Prostate gland (tissue), 2 donors: Measurements from ENCODE around the gene CCDC169. TPM values are rescaled to one million over a fixed set of nuclear protein-coding genes. Genes with fewer than 3 reads are reported as not detected.

ENCODE experiments used
- DNase-seq: peaks from one replicate; pipeline ENCODE4 v3.0.0-alpha.2; 2019; ENCODE audit warnings: low spot score
- H3K27ac ChIP-seq, 2 donors: fragments of 200-600 bp; sonication (generic); 2 replicates each; pipeline ENCODE4 v1.5.1; 2017 to 2019
- H3K27me3 ChIP-seq: fragments of 200-600 bp; sonication (generic); replicated peaks from 2 replicates; pipeline ENCODE4 v1.5.1; 2019; ENCODE audit not compliant: insufficient read depth
- H3K36me3 ChIP-seq, 2 donors: fragments of 200-600 bp; sonication (generic); 1 replicate in 1 of 2; 2 replicates in 1 of 2; pipeline versions ENCODE4 v1.5.1 to v1.8.1; 2017 to 2019
- H3K4me1 ChIP-seq: fragments of 200-600 bp; sonication (generic); replicated peaks from 2 replicates; pipeline ENCODE4 v1.5.1; 2019
- H3K4me3 ChIP-seq, 2 donors: fragments of 200-600 bp; sonication (generic); 2 replicates each; pipeline ENCODE4 v1.5.1; 2017 to 2019
- H3K9me3 ChIP-seq: fragments of 200-600 bp; sonication (generic); 2 replicates; pipeline ENCODE4 v1.5.1; 2017
- CTCF ChIP-seq, 4 experiments: fragments of 200-600 bp in 2 of 4; fragments of 450-650 bp in 2 of 4; sonication (generic) in 2 of 4; IDR thresholded peaks; 1 replicate in 3 of 4; 2 replicates in 1 of 4; pipeline ENCODE4 v1.5.1; 2016 to 2019; ENCODE audit warnings: antibody characterized with exemption in 4 of 4, mild to moderate bottlenecking in 2 of 4, moderate library complexity in 2 of 4
- POLR2A ChIP-seq: fragments of 450-650 bp; IDR thresholded peaks from one replicate; pipeline ENCODE4 v1.6.1; 2016; ENCODE audit warnings: antibody characterized with exemption, mild to moderate bottlenecking
- POLR2AphosphoS5 ChIP-seq: sonication (generic); formaldehyde crosslinking; IDR thresholded peaks from one replicate; pipeline ENCODE4 v1.6.1; 2017; ENCODE audit warnings: antibody characterized with exemption
- WGBS: methylation state at CpG from one replicate; pipeline ENCODE4 v1.1.5; 2018; 5-methylcytosine and 5-hydroxymethylcytosine counted together
- intact Hi-C: fragments of 100-400 bp; cut with DNase I; formaldehyde crosslinking; loops from one replicate; pipeline ENCODE4 v1.14.2; 2022
- total RNA-seq, 2 donors: library from RNA; depleted of rRNA; stranded (reverse); fragments of >200 nt; gene quantifications; one replicate each; pipeline ENCODE4 v1.1.0, GENCODE V29; 2016

The CCDC169 gene
- total RNA-seq, 2 donors from 2014 or later, result 4.1 to 4.3 TPM

DNA sequence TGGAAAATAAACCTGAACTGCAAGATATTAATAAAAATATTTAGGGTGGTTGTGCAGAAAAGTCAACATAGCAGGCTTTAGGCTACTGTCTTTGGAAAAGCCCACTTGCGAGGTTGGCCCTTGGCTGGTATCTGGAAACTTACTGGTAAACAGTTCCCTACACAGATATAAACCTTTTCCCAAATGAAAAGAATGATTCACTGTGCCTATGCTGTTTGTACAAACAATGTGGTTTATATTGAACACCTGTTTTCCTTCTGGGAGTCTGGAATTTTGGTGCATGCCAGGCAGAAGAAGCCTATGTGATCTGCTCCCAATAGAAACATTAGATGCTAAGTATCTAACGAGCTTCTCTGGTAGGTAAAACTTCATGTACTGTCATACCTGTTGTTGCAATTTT is 53.5 kb downstream of the CCDC169 start:
- 92% methylated on average over 2 of the region's 2 CpGs for whole genome bisulfite sequencing
- H3K4me3 ChIP-seq, result no peak overlapping the region

DNA sequence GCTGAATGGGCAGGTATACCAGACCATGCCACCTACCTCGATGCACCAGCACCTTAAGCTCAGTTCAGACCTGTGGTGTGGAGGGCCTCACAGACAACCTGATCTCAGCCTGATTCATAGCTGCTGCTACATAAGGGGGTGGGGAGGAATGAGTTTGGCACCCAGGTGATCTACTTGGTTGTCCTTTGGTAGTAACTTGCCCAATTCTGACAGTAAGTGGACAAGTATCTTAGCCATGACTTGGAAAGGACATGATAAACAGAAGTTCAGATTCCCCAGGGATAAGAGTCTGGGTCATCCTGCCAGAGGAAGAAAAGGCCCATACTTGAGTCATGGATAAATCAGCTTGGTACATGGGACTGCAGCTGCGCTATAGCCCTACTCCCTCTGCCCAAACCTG is 54.9 kb downstream of the CCDC169 start:
- Histone ChIP-seq H3K27ac (no peak overlapping the region), H3K4me1 (no peaks in the 10 kb centered on the region), H3K4me3 (no peak overlapping the region), H3K36me3 (no peaks in the 10 kb centered on the region), H3K27me3 (no peaks in the 10 kb centered on the region), H3K9me3 (no peaks in the 10 kb centered on the region)
- TF ChIP-seq POLR2AphosphoS5, result no peak
- TF ChIP-seq CTCF (IDR thresholded peaks at IDR 0.05), result no peak
- no peak for TF ChIP-seq POLR2A
- intact Hi-C loops, result no loop called here
- WGBS, result 87% methylated on average over 2 of the region's 2 CpGs
- DNase-seq, result no peak

More for the DNA sequence above, 53.5 kb downstream of the CCDC169 start:
- no peak for TF ChIP-seq CTCF (IDR thresholded peaks at IDR 0.05)
- TF ChIP-seq POLR2A, result no peak
- TF ChIP-seq POLR2AphosphoS5, result no peak
- Histone ChIP-seq H3K27me3 (no peaks in the 10 kb centered on the region), H3K27ac (no peak overlapping the region), H3K4me1 (no peaks in the 10 kb centered on the region), H3K9me3 (no peaks in the 10 kb centered on the region), H3K36me3 (no peaks in the 10 kb centered on the region)
- intact Hi-C loops, result no loop called here
- no peak for DNase-seq

DNA sequence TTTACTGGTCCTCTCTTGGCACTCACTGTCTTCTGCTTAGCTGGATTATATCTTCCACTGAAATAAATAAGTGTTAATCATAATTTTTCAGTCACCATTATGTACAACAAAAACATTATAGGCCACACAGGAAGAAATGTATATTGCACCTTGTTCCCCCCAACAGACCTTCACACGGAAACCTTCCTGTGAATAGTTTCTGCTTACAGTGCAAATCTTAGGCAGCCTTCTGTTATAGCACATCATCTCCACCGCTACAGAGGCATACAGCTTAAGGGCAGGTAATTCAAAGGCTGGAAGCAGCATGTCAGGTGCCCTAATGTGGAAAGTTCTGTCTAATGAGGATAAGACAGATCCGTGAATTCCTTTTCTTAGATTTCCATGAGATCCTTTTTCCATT is 66.4 kb downstream of the CCDC169 start:
- TF ChIP-seq POLR2AphosphoS5, result no peak
- no peak for TF ChIP-seq POLR2A
- no peak for TF ChIP-seq CTCF (IDR thresholded peaks at IDR 0.05)

DNA sequence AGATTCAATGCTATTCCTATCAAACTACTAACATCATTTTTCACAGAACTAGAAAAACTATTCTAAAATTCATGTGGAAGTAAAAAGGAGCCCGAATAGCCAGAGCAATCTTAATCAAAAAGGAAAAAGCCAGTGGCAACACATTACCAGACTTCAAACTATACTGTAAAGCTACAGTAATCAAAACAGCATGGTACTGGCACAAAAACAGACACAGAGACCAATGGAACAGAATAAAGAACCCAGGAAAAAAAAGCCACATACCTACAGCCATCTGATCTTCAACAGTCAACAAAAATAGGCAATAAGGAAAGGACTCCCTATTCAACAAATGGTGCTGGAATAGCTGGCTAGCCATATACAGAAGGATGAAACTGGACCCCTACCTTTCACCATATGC is 72.9 kb downstream of the CCDC169 start:
- intact Hi-C loops, result no loop called here
- 86% methylated on average over 1 of the region's 1 CpG for WGBS
- no peak overlapping the region for H3K27ac ChIP-seq
- DNase-seq, result no peak
- H3K4me3 ChIP-seq, result no peak overlapping the region
- TF ChIP-seq CTCF (IDR thresholded peaks at IDR 0.05), result no peak
- no peak for TF ChIP-seq POLR2AphosphoS5
- no peak for TF ChIP-seq POLR2A
- H3K9me3 ChIP-seq, result no peaks in the 10 kb centered on the region
- no peaks in the 10 kb centered on the region for H3K36me3 ChIP-seq
- no peaks in the 10 kb centered on the region for H3K4me1 ChIP-seq
- no peaks in the 10 kb centered on the region for H3K27me3 ChIP-seq

More for the DNA sequence above, 66.4 kb downstream of the CCDC169 start:
- Histone ChIP-seq H3K27ac (no peak overlapping the region), H3K36me3 (no peaks in the 10 kb centered on the region), H3K4me1 (no peaks in the 10 kb centered on the region), H3K9me3 (no peaks in the 10 kb centered on the region), H3K4me3 (no peak overlapping the region), H3K27me3 (no peaks in the 10 kb centered on the region)
- DNase-seq, result no peak
- 77% methylated on average over 3 of the region's 3 CpGs for WGBS
- intact Hi-C loops, result no loop called here

- H3K36me3 ChIP-seq, result no peaks in the 10 kb centered on the region
- no peak overlapping the region for H3K4me3 ChIP-seq
- H3K4me1 ChIP-seq, result no peaks in the 10 kb centered on the region
- no peaks in the 10 kb centered on the region for H3K9me3 ChIP-seq
- no peaks in the 10 kb centered on the region for H3K27me3 ChIP-seq
- intact Hi-C loops, result no loop called here
- H3K27ac ChIP-seq, result no peak overlapping the region
- DNase-seq, result no peak
- TF ChIP-seq CTCF (IDR thresholded peaks at IDR 0.05) (no peak), POLR2AphosphoS5 (no peak), POLR2A (no peak)
Measured at GRCh38 chr13:36219883-36220282, 77.7 kb downstream of the CCDC169 start.
